ENCODE measurements around the gene NME7.
"Not testable (repeated sequence)": the region's sequence is repeated elsewhere in the genome, so short reads cannot be mapped to it uniquely, and the experiment has no call there.

Gene NME7

GRCh38 chr1:169130683-169131082, 236.9 kb downstream of the NME7 start:
- Mint-ChIP-seq H3K27ac (no peak overlapping the region), H3K4me3 (no peak overlapping the region), H3K27me3 (no peaks in the 10 kb centered on the region), H3K36me3 (ENCODE audit: low read depth) (peaks cover 15% of the 10 kb centered on the region), H3K9me3 (no peaks in the 10 kb centered on the region), H3K4me1 (ENCODE audit: low read depth) (peaks cover 15% of the 10 kb centered on the region)

GRCh38 chr1:169129109-169129784, 238.3 kb downstream of the NME7 start:
- H3K4me1 Mint-ChIP-seq (ENCODE audit: low read depth) = peaks cover 15% of the 10 kb centered on the region
- no peak overlapping the region for H3K27ac Mint-ChIP-seq
- no peak overlapping the region for H3K4me3 Mint-ChIP-seq
- H3K27me3 Mint-ChIP-seq = no peaks in the 10 kb centered on the region
- no peaks in the 10 kb centered on the region for H3K9me3 Mint-ChIP-seq
- H3K36me3 Mint-ChIP-seq (ENCODE audit: low read depth) = peaks cover 15% of the 10 kb centered on the region

GRCh38 chr1:169128562-169128961, 239.0 kb downstream of the NME7 start:
- Mint-ChIP-seq H3K4me1 (ENCODE audit: low read depth) (peaks cover 15% of the 10 kb centered on the region), H3K27ac (no peak overlapping the region), H3K4me3 (no peak overlapping the region), H3K27me3 (no peaks in the 10 kb centered on the region), H3K9me3 (no peaks in the 10 kb centered on the region), H3K36me3 (ENCODE audit: low read depth) (peaks cover 15% of the 10 kb centered on the region)

GRCh38 chr1:169127305-169127704, 240.3 kb downstream of the NME7 start:
- Mint-ChIP-seq H3K9me3 (no peaks in the 10 kb centered on the region), H3K27me3 (no peaks in the 10 kb centered on the region), H3K27ac (no peak overlapping the region), H3K4me3 (no peak overlapping the region), H3K4me1 (ENCODE audit: low read depth) (peaks cover 15% of the 10 kb centered on the region), H3K36me3 (ENCODE audit: low read depth) (peaks cover 15% of the 10 kb centered on the region)

- Mint-ChIP-seq H3K36me3 (ENCODE audit: low read depth) (peaks cover 15% of the 10 kb centered on the region), H3K4me1 (ENCODE audit: low read depth) (peaks cover 15% of the 10 kb centered on the region), H3K27ac (no peak overlapping the region), H3K27me3 (no peaks in the 10 kb centered on the region), H3K9me3 (no peaks in the 10 kb centered on the region), H3K4me3 (no peak overlapping the region)
Observed at GRCh38 chr1:169126335-169126734, 241.3 kb downstream of the NME7 start.

GRCh38 chr1:169125597-169125996, 242.0 kb downstream of the NME7 start:
- H3K9me3 Mint-ChIP-seq; H3K27ac Mint-ChIP-seq; H3K27me3 Mint-ChIP-seq; H3K4me3 Mint-ChIP-seq; H3K36me3 Mint-ChIP-seq (ENCODE audit: low read depth): not testable (repeated sequence)
- peaks cover 15% of the 10 kb centered on the region for H3K4me1 Mint-ChIP-seq (ENCODE audit: low read depth)

- peaks cover 4% of the 10 kb centered on the region for H3K36me3 Mint-ChIP-seq (ENCODE audit: low read depth)
- no peaks in the 10 kb centered on the region for H3K27me3 Mint-ChIP-seq
- H3K4me1 Mint-ChIP-seq (ENCODE audit: low read depth) = peaks cover 15% of the 10 kb centered on the region
- no peak overlapping the region for H3K4me3 Mint-ChIP-seq
- no peaks in the 10 kb centered on the region for H3K9me3 Mint-ChIP-seq
- no peak overlapping the region for H3K27ac Mint-ChIP-seq
Observed at GRCh38 chr1:169124459-169124858, 243.1 kb downstream of the NME7 start.

GRCh38 chr1:169122976-169123375, 244.6 kb downstream of the NME7 start:
- Mint-ChIP-seq H3K27me3 (no peaks in the 10 kb centered on the region), H3K27ac (no peak overlapping the region), H3K4me1 (ENCODE audit: low read depth) (peaks cover 1% of the 10 kb centered on the region), H3K9me3 (no peaks in the 10 kb centered on the region), H3K4me3 (no peak overlapping the region), H3K36me3 (ENCODE audit: low read depth) (peaks cover 4% of the 10 kb centered on the region)

GRCh38 chr1:169121146-169121923, 246.3 kb downstream of the NME7 start:
- Mint-ChIP-seq H3K9me3 (no peaks in the 10 kb centered on the region), H3K36me3 (ENCODE audit: low read depth) (no peaks in the 10 kb centered on the region), H3K4me1 (ENCODE audit: low read depth) (peaks cover 7% of the 10 kb centered on the region), H3K27me3 (no peaks in the 10 kb centered on the region), H3K4me3 (no peak overlapping the region), H3K27ac (no peak overlapping the region)

- Mint-ChIP-seq H3K4me1 (ENCODE audit: low read depth) (peaks cover 14% of the 10 kb centered on the region), H3K27me3 (no peaks in the 10 kb centered on the region), H3K9me3 (no peaks in the 10 kb centered on the region), H3K36me3 (ENCODE audit: low read depth) (no peaks in the 10 kb centered on the region), H3K4me3 (no peak overlapping the region), H3K27ac (no peak overlapping the region)
Observed at GRCh38 chr1:169120066-169120465, 247.5 kb downstream of the NME7 start.

- H3K36me3 Mint-ChIP-seq (ENCODE audit: low read depth) = peaks cover 4% of the 10 kb centered on the region
- H3K4me1 Mint-ChIP-seq (ENCODE audit: low read depth) = peaks cover 14% of the 10 kb centered on the region
- no peaks in the 10 kb centered on the region for H3K27me3 Mint-ChIP-seq
- H3K4me3 Mint-ChIP-seq = no peak overlapping the region
- H3K9me3 Mint-ChIP-seq = no peaks in the 10 kb centered on the region
- no peak overlapping the region for H3K27ac Mint-ChIP-seq
Observed at GRCh38 chr1:169119405-169119804, 248.2 kb downstream of the NME7 start.

- Mint-ChIP-seq H3K9me3 (no peaks in the 10 kb centered on the region), H3K4me3 (no peak overlapping the region), H3K27ac (no peak overlapping the region), H3K27me3 (no peaks in the 10 kb centered on the region), H3K4me1 (ENCODE audit: low read depth) (peaks cover 14% of the 10 kb centered on the region), H3K36me3 (ENCODE audit: low read depth) (peaks cover 6% of the 10 kb centered on the region)
Observed at GRCh38 chr1:169118227-169118626, 249.4 kb downstream of the NME7 start.

GRCh38 chr1:169117599-169117998, 250.0 kb downstream of the NME7 start:
- Mint-ChIP-seq H3K4me1 (ENCODE audit: low read depth) (peaks cover 14% of the 10 kb centered on the region), H3K9me3 (no peaks in the 10 kb centered on the region), H3K4me3 (no peak overlapping the region), H3K36me3 (ENCODE audit: low read depth) (peaks cover 6% of the 10 kb centered on the region), H3K27ac (no peak overlapping the region), H3K27me3 (no peaks in the 10 kb centered on the region)

- H3K27me3 Mint-ChIP-seq = no peaks in the 10 kb centered on the region
- no peaks in the 10 kb centered on the region for H3K9me3 Mint-ChIP-seq
- H3K36me3 Mint-ChIP-seq (ENCODE audit: low read depth) = peaks cover 12% of the 10 kb centered on the region
- peaks cover 14% of the 10 kb centered on the region for H3K4me1 Mint-ChIP-seq (ENCODE audit: low read depth)
- no peak overlapping the region for H3K27ac Mint-ChIP-seq
- no peak overlapping the region for H3K4me3 Mint-ChIP-seq
Observed at GRCh38 chr1:169117014-169117413, 250.6 kb downstream of the NME7 start.

- Mint-ChIP-seq H3K27ac (no peak overlapping the region), H3K27me3 (no peaks in the 10 kb centered on the region), H3K4me1 (ENCODE audit: low read depth) (peaks cover 14% of the 10 kb centered on the region), H3K9me3 (no peaks in the 10 kb centered on the region), H3K4me3 (peak overlapping the region; percentile 3), H3K36me3 (ENCODE audit: low read depth) (peaks cover 16% of the 10 kb centered on the region)
Observed at GRCh38 chr1:169115891-169116585, 251.6 kb downstream of the NME7 start.

Data from stimulated activated naive CD8-positive, alpha-beta T cell treated with anti-CD3 and anti-CD28 coated beads, Interleukin-15, Interleukin-2, amounts not matched to agents 100 ng/mL and 50 ng/mL, for 24 hours (primary cell).